NOMO-1 treated with DMSO at 0.1 percent for 48 hours (cell line): ENCODE results near the gene RIMBP2.

Experiments
- DNase-seq: peaks from one replicate; lab custom pipeline; 2025; ENCODE audit not compliant: unreplicated experiment; lab: John Stamatoyannopoulos, UW

The RIMBP2 gene

DNA sequence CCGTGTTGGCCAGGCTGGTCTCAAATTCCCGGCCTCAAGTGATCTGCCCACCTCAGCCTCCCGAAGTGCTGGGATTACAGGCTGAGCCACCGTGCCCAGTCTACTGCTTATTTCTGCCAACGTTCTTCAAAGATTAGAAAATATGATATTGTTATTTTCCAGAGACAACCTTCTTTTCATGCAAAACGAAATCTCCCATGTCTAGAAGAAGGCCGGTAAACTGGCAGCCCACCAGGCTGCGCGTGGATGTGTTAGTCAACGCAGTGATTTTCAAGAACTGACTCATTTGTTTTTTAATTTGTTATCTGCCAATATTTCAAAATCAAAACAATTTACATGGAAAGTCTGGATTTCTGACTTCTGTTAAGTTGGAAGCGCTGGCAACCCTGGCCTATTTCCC, 169.6 kb downstream of the RIMBP2 start:
- no peak for DNase-seq

DNA sequence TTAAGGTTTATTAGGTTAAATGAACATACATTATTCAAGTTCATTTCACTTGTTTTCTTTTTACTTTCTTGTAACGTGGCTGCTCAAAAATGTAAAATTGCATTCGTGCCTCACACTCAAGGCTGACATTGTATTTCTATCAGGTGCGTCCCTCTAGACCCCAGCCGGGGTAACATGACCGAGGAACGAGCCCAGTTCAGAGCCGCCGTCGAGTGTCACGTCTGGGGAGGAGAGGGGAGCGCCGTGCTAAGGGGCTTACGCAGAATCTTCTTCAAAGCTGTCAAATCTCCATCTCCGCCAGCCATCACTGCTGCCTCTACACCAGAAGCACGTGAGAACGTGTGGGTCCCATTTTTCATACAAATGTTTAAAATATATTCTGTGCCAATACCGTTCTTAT, 170.6 kb downstream of the RIMBP2 start:
- no peak for DNase-seq

DNA sequence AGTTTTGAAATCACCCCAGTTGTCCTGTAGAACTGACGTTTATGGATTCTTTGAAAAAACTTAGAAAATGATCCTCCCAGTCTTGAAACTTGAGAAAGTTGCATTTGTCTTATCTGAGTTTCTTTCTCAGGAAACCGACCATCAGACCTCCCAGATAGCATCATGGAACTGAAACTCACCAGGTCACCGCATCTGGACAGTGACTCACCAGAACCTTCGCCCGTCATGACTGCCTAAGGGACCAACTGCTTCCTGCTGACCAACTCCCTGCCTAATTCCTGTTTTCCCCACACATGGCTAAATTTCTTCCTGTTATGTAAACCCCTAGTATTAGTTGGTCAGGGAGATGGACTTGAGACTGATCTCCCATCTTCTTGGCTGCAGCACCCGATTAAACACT, 175.7 kb downstream of the RIMBP2 start:
- DNase-seq: no peak

DNA sequence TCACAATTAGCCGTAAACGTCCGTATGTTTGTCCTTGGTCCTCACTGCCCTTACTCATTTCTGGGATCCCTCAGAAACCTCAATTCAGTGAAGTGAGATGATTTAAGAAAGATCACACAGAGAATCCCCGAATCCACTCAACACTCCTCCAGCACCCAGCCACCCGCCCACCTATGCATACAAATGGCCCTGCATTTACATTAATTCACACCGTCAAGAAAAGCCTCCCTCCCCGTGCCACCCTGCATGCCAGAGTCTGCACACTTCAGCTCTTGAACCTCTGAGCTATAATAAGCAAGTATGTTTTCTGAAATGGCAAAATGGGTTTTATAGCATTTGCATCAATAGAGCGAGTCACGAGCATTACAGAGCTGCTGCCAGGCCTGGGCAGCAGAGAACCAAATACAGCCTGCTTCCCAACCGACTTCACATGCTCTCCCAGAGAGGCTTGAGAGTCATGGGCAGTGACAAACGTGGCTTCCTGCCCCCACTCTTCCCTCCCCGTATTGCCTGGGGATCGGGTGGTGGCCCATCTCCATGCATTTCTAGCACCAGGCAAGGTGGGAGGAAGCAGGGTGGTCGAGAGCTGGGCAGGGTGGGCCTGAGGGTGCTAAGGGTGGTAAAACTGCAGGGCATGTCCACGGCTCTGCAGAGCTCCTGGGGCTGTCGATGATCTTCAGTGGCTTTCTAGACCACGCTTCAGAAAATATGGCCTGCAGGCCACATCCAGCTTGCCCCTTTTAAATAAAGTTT, 177.6 kb downstream of the RIMBP2 start:
- DNase-seq: no peak

DNA sequence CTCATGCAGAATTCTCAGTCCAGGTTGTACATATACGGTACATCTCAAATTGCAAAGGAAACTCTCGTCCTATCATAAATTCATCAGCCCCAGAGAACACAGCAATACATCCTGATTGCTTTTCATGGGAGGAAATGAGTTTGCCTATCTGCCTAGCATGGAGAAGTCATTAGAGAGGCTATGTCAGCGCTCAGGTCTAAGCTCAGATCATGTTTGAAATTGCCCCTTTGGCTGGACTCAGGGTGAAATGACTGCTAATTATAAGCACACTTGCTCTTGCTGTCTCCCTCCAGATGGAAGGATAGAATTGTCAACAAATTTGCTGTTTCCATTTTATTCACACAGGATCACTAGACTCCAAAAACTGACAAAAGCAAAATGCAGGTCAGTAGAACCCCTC, 178.4 kb downstream of the RIMBP2 start:
- no peak for DNase-seq

DNA sequence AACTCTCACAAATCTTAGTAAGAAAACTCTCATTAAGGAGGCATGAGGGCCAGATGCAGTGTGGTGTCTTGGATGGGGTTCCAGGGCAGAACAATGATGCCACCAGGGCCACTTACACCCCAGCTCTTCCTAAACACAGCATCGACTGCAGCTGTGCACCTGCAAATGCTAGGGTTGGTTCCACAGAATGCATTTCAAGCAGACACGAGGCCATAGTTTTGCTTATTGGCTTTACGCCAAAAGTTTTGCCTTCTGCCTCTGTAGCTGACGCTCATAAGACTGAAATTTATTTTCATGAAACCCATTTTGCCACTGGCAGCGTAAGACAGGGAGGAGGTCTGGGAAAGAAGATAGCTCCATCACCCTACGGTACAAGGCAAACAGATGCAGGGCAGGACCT, 179.0 kb downstream of the RIMBP2 start:
- no peak for DNase-seq

DNA sequence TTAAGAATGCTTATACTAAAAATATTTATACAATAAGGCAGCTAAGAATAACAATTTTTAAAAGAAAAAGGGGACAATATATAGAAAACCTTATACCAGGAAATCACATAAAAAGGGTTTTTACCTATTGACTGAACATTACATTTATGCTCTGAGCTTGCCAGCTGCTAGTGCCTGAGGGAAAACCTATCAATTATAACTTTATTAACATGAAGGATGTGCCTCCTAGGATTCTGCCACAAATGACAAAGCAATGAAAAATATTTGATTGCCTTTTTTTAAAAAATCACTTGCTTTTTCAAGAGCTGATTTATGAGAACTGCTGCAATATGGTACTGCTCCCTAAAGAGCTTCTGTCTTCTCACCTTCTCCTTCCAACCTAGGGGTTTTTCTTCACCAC, 185.7 kb downstream of the RIMBP2 start:
- no peak for DNase-seq

DNA sequence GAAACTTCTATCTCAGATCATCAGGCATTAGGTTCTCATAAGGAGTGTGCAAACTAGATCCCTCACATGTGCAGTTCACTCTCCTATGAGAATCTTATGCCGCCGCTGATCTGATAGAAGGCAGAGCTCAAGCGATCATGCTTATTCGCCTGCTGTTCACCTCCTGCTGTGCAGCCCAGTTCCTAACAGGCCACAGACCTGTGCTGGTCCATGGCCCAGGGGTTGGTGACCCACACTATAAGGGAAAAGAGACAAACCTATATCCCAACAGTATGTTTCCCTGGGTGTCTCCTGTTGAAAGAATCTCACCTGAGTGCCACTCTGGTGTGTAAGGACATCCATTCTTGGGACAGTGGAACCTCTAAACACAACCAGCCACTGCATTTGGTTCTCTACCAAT, 186.3 kb downstream of the RIMBP2 start:
- no peak for DNase-seq

DNA sequence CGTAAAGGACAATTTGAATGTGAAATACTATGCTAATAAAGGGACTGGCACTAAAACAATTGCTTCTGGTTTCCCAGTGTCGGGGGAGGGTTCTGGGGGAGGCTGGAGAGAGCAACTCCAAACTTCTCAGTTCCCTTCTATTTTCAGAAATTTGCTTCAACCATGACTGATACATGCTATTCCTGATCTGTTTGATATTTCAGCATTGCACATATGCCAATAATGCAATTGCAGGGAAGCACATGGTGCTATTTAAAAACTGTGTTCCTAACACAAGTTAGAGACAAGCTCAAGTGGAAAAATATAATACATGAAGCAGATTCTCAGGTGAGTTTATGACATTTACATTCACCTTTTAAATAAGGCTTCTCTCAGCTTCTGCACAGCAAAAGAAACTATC, 188.9 kb downstream of the RIMBP2 start:
- no peak for DNase-seq

DNA sequence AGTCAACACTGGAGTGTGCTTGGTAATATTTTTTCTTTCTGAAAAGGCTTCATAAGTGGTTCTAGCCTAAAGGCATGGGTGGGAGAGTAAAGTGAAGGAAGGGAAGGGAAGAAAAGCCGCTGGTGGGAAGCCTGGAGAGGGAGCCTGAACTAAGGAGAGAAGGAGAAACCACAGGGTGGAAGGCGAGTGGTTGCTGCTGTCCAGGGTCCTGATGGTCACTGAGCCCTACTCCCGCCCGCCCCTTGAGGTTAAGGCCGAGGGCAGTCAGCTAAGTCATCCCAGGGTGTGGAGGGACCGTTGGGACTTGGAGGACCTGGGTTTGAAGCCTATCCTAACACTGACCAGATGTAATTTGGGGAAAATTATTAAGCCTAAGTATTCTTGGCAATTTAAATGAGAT, 189.3 kb downstream of the RIMBP2 start:
- DNase-seq: no peak

DNA sequence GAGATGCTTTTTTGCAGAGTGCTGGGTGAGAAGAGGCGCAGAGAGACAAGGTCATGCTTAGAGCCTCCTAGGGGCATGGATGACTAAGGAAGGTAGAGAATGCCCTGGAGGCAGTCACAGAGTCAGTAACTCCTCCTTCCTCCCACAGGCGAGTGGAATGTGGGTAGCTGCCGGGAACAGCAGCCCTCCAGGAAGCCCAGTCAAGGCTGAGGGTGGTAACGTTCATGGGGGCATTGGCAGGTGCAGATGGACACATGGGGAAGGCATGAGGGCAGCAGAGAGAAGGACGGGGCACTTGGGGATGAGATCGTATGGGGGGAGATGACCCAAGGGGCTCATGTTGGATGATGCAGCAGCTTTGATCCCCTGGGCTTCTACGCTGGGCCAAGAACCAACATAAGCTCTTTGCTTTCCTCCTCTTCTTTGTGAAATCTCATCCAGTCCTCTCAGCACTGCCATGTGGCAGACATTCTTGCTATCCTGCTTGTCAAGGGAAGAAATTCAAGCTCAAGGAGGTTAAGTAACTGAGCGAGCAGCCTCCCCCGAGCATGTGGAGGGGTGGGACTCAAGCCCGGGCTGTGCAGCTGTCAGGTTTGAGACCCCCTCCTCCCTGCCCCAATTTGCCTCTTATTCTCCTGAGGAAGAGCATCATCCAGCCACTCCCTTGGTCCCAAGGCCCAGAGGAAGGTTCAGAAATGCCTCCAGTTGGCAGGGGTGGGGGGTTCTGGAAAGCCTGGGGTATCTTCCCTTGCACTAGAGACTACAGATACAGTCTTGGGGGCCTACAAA, 190.5 kb downstream of the RIMBP2 start:
- DNase-seq: no peak

DNA sequence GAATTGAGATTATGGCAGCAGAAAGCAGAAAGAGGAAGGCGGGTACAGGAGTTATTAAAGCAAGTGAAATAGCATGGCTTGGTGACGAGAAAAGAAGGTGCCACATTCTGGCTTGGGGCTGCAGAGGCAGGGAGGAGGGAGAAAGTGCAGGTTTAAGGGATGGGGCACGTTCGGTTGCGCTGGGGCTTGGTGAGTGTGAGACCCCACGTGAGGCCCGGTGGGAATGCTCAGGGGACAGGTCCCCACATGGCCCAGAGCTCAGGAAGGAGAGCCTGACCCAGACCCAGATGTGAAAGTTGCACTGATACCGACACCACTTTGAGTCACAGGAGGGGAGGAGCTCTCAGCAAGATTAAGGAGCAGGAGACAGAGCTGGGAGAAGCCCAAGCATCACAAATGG, 191.3 kb downstream of the RIMBP2 start:
- DNase-seq: no peak

DNA sequence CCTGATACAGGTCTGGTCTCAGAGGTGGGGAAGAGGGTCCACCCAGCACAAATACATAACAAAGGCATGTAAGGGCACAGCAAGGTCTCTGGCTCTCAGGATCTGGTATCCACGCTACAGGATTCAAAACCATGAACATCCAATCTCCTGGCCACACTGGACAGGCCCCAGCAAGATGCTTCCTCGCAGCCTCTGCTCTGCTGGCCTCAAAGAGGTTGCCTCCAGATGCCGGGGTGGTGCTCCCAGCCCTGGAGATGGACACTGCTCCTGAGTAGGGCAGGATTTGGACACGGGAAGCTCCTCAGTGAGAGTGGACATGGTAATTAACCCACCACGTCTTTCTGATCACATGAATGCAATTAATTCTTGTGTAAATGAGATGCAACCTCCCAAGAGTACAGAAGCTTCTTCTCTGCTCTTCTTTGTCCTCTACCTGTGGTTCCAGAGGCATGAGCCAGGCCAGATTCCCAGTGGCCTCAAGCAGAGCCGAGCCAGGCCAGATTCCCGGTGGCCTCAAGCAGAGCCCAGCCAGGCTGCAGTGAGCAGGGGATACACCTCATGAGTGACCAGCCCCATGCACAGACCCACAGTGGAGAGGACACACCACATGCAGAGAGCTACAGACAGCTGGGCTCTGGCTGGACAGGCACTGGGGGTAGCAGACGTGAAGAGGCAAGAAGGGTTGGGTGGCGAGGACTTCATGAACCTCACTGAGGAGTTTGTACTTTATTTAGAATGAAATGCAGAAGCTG, 192.1 kb downstream of the RIMBP2 start:
- no peak for DNase-seq

DNA sequence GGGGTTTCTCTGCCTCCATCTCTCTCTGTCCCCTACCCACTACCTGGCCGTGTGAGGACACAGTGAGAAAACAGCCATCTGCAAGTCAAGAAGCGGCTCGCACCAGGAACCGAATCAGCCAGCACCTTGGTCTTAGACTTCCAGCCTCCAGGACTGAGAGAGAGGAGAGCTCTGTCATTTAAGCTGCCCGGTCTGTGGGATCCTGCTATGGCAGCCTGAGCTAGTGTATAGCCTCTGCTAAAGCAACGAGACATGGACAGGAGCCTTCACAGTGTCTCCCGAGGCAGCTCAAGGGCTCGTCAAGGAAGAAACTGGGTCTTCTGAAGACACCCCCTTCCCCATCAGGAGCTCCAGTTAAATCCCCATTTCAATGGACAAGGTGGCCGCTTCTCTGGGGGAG, 192.9 kb downstream of the RIMBP2 start:
- DNase-seq: no peak

DNA sequence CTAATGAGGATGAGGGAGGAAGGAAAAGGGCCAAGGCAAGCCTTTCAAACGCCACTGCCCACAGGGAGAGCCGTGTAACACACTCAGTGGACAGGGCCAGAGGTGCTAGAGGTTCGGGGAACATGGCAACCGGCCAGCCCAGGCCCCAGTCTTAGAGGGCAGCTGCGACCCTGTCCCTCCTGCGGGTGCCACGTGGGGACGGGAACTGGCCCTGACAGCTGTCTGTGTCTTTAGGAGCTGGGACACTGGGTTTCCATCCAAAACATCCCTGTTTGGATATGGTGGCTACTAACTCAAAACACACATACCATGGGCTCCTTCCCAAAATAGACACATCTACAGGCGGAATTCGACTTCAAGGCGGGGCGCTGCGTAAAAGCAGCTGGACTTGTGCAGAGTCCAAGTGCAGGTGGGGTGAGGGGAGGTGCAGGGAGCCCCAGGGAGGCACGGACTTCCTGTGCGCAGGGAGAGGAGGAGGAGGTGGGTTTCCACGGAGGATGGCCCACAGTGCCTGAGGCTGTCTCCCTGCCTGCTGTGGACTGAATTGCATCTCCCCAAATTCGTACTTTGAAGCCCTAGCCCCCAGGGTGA, 193.8 kb downstream of the RIMBP2 start:
- no peak for DNase-seq

DNA sequence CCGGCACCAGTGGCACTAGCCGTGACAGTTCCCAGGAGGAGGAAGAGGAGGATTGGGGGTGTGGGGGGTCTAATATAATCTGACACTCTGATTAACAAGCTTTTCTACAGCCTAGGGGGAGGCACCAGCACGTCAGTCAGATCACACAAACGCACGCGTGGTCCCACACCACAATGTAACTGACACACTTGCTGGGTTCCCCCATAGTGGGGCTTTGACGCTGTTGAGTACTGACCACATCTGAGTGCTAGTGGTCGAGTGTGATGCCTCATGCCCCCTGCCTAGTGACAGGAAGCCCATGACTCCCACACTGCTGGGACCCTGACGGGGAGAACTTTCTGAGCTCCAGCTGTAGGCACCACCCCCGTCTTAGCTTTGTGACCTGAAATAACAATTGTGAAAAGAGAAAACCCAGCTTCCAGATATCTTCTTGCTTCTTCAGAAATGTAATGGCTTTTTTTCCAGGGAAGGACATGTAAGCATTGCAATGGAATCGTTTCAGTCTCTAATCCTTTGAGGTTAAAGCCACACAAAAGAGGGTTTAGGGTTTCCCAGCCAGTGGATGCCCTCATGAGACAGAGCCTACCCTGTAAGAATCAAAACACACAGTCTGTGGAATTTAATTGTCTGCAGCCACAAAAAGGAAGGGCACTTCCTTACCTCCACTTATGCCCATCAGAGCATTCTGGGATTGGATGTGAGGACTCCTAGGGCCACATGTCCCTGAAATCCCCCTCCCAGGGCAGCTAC, 194.5 kb downstream of the RIMBP2 start:
- DNase-seq: no peak

DNA sequence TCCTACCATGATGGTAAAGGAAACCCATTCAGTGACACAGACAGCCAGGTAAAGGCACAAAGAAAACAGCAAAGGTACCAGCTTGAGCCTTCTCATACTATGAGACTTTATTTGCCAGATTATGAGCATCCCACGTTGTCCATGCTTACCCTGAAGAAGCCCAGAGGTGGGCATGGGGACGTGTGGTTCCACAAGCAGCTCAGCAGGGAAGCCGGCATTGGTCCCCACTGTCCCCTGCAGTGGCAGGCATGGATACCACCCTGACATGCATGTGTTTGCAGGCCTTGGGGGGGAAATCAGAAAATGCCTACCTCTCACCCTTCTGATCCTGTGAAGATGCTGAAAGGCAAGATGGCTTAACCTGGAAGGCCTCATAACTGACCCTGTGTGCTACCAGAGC, 195.3 kb downstream of the RIMBP2 start:
- no peak for DNase-seq

DNA sequence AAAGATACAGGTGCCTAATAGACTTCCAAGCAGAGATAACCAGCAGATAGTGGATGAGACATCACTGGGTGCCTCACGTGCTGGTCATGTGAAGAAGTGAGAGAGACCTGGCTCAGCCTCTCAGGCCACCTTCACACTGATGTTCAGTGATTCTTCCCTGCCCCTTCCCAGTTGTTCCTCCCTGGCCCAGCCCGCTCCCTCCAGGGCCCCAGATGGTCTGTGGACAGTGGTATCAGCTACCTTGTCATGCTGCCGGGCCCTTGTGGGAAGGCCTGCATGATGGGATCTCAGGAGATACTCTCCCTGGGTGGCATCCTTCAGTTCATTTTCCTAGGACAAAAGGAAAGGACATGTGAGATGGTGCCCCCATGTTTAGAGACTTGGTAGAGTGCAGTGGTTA, 198.5 kb downstream of the RIMBP2 start:
- DNase-seq: no peak

DNA sequence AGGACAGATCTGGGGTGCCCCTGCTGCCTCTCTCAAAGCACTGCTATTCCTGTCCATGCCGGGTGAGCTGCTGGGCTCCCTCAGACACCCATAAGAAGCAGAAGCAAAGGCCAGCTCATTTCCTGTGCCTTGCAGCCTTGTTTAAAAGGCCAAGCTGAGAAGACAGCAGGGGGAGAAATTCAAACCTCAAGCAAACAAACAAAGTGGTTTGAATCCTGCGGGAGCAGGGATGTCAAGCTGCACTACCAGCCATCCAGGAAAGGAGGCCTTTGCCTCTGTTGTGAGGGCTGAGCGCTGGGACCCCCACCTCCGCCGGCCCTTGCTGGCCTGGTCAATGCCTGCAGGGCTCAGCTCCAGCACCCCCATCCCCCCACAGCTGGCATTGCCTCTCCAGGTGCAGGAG, 201.9 kb downstream of the RIMBP2 start:
- DNase-seq: no peak

DNA sequence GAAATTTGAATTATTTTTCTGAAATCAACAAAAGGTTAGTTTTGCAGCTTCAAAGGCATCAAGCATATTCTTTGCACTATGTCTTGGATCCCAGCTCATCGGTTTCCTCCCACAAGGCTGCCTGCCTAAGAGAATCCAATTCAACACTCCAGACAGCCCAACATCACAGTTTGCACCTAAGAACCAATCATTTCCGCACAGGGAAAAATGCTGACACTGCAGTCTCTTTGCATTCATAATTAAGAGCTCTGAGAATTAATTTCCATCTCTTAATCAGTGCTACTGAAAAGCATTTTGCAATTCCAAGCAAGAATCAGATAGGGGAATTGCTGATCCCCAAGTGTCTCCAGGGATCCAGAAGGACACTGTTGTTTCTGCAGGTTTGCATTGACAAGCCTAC, 202.5 kb downstream of the RIMBP2 start:
- DNase-seq: no peak

DNA sequence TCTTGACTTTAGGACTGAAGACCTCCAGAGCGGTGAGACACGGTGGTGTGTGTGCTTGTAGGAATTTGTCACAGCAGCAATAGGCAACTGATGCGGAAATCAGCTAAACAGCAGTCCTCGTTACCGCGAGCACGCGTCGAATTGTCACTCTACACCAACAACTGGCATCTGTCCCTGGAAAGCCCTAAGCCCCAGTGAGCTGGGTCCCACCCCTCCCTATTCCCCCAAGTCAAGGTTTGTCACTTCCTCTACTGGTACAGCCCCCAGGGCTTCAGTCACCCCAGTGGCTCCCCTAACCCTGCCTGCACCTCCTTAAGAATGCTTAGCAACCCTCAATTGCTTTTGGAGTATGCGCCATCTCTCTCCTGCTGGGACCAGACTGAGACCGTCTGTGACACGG, 204.8 kb downstream of the RIMBP2 start:
- no peak for DNase-seq
